MG63 (cell line): ENCODE results near the gene STK11IP. TPM values are rescaled to one million over a fixed set of nuclear protein-coding genes. Genes with fewer than 3 reads are reported as not detected.

ENCODE experiments used
- DNase-seq: peaks from one replicate; pipeline ENCODE4 v3.0.0-alpha.2; 2020
- H3K27me3 ChIP-seq: fragments of 250-450 bp; sonication (Bioruptor Pico); 2 replicates; pipeline ENCODE4 v1.5.1; 2020; ENCODE audit warnings: mild to moderate bottlenecking, moderate library complexity
- H3K36me3 ChIP-seq: fragments of 250-450 bp; sonication (Bioruptor Pico); 2 replicates; pipeline ENCODE4 v1.5.1; 2020; ENCODE audit warnings: mild to moderate bottlenecking, moderate library complexity
- H3K4me3 ChIP-seq: fragments of 250-450 bp; sonication (Bioruptor Pico); 2 replicates; pipeline ENCODE4 v1.5.1; 2020; ENCODE audit warnings: mild to moderate bottlenecking, moderate library complexity
- H3K9me3 ChIP-seq: fragments of 250-450 bp; sonication (Bioruptor Pico); 2 replicates; pipeline ENCODE4 v1.5.1; 2020; ENCODE audit warnings: mild to moderate bottlenecking, moderate library complexity
- total RNA-seq: library from RNA; depleted of rRNA; stranded (reverse); fragments of >200 nt; shearing (Covaris generic); gene quantifications from 2 replicates; pipeline ENCODE4 v1.2.3, GENCODE V29; 2014; ENCODE audit warnings: low replicate concordance; rRNA removed

STK11IP gene
- total RNA-seq, 1 experiment from 2014 or later: 15.8 TPM

DNA sequence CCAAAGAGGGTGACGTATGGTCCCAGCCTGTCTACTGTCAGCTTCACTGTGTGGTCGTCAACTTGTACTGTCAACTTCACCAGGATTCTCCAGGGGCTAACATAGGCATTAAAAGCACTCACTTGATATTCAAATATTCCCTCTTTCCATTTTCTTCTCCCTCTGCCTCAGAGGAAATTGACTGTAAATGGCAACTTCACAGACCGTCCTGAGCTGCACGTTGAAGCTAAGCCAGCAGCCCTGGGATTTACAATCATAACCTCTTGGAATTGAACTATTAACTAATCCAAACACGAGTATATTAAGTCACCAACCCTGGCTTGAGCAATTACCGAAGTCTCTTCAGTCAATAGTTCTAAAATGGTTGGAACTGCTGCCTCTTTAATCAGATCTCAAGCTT, 68.3 kb downstream of the STK11IP start:
- Histone ChIP-seq H3K27me3 (no peaks in the 10 kb centered on the region), H3K4me3 (no peak overlapping the region), H3K36me3 (no peaks in the 10 kb centered on the region), H3K9me3 (peaks cover 2% of the 10 kb centered on the region)
- no peak for DNase-seq

Other genes starting within 250 kb of the STK11IP start
- gene DNPEP, start 209.9 kb upstream of the STK11IP start, total RNA-seq: 56.4 and 73.1 TPM in 2 replicates
- gene DES, start 179.5 kb upstream of the STK11IP start, total RNA-seq: 3.8 and 22.6 TPM in 2 replicates
- gene SPEG, start 163.0 kb upstream of the STK11IP start, total RNA-seq: 11.6 and 12.6 TPM in 2 replicates
- gene GMPPA, start 99.0 kb upstream of the STK11IP start, total RNA-seq: 61.4 and 89.6 TPM in 2 replicates
- not detected in 2 replicates for gene ASIC4, start 83.4 kb upstream of the STK11IP start, total RNA-seq
- gene CHPF, start 54.0 kb upstream of the STK11IP start, total RNA-seq: 26.6 and 40.4 TPM in 2 replicates
- gene TMEM198, start 53.8 kb upstream of the STK11IP start, total RNA-seq: 5.1 and 5.9 TPM in 2 replicates
- 37.6 and 49.9 TPM in 2 replicates for gene OBSL1, start 26.3 kb upstream of the STK11IP start, total RNA-seq
- not detected in 2 replicates for gene INHA, start 25.5 kb upstream of the STK11IP start, total RNA-seq
- gene SLC4A3, start 29.8 kb downstream of the STK11IP start, total RNA-seq: 3.0 and 4.9 TPM in 2 replicates